GM19099 (cell line): Measurements from ENCODE around the gene TRPC4AP.

ENCODE experiments used
- POLR2A ChIP-seq: IDR thresholded peaks from 3 replicates; pipeline ENCODE4 v1.6.1; 2011; ENCODE audit warnings: low read depth; ENCODE audit not compliant: insufficient read length; ENCODE audit errors: extremely low read depth

The TRPC4AP gene

GRCh38 chr20:35115606-35116005 is 23.0 kb upstream of the TRPC4AP start:
- TF ChIP-seq POLR2A, result no peak

GRCh38 chr20:35111141-35111888 is 18.7 kb upstream of the TRPC4AP start:
- no peak for TF ChIP-seq POLR2A

- no peak for TF ChIP-seq POLR2A
Observed at GRCh38 chr20:35108921-35109320, 16.3 kb upstream of the TRPC4AP start.

- no peak for TF ChIP-seq POLR2A
Observed at GRCh38 chr20:35106827-35107380, 14.3 kb upstream of the TRPC4AP start.

- TF ChIP-seq POLR2A, result no peak
Observed at GRCh38 chr20:35104685-35105295, 12.2 kb upstream of the TRPC4AP start.

GRCh38 chr20:35101620-35102019 is 9.0 kb upstream of the TRPC4AP start:
- TF ChIP-seq POLR2A, result no peak

GRCh38 chr20:35093267-35093884 is 769 bp upstream of the TRPC4AP start:
- TF ChIP-seq POLR2A, result no peak

GRCh38 chr20:35091816-35092523 is 637 bp downstream of the TRPC4AP start:
- no peak for TF ChIP-seq POLR2A

- TF ChIP-seq POLR2A, result no peak
Observed at GRCh38 chr20:35088231-35089145, 4.1 kb downstream of the TRPC4AP start.

GRCh38 chr20:35087791-35088190 is 4.8 kb downstream of the TRPC4AP start:
- no peak for TF ChIP-seq POLR2A

- TF ChIP-seq POLR2A, result no peak
Observed at GRCh38 chr20:35087355-35087754, 5.3 kb downstream of the TRPC4AP start.

- no peak for TF ChIP-seq POLR2A
Observed at GRCh38 chr20:35085477-35086225, 7.0 kb downstream of the TRPC4AP start.

GRCh38 chr20:35084998-35085397 is 7.6 kb downstream of the TRPC4AP start:
- no peak for TF ChIP-seq POLR2A
